SU-DHL-6 (cell line): ENCODE measurements around the gene FIS1.
"Not testable (repeated sequence)": the region's sequence is repeated elsewhere in the genome, so short reads cannot be mapped to it uniquely, and the experiment has no call there.

ENCODE experiments used
- H2AFZ ChIP-seq: fragments of 200-600 bp; sonication (generic); 2 replicates; pipeline ENCODE4 v1.6.1; 2014; ENCODE audit warnings: low read depth, mild to moderate bottlenecking, moderate library complexity, mixed read lengths, antibody characterized with exemption, low read length; ENCODE audit not compliant: severe bottlenecking
- H3F3A ChIP-seq: fragments of 200-600 bp; shearing (Covaris generic); 2 replicates; pipeline ENCODE4 v1.6.0; 2016; ENCODE audit warnings: antibody characterized with exemption, mild to moderate bottlenecking; ENCODE audit not compliant: insufficient read depth
- H3K27ac ChIP-seq: fragments of 200-600 bp; sonication (generic); 2 replicates; pipeline ENCODE4 v1.5.1; 2016; ENCODE audit warnings: low read depth, mild to moderate bottlenecking, low read length, moderate library complexity, mixed read lengths
- H3K27me3 ChIP-seq: fragments of 200-600 bp; sonication (generic), shearing (Covaris generic); 2 replicates; pipeline ENCODE4 v1.6.0; 2014; ENCODE audit warnings: mild to moderate bottlenecking, low read length
- H3K36me3 ChIP-seq: fragments of 200-600 bp; sonication (generic); 2 replicates; pipeline ENCODE4 v1.6.1; 2014; ENCODE audit warnings: mild to moderate bottlenecking, low read length, mixed read lengths
- H3K4me2 ChIP-seq: fragments of 300-600, 200-600 bp; shearing (Covaris generic), sonication (generic); 2 replicates; pipeline ENCODE4 v1.6.0; 2014; ENCODE audit warnings: low read length, low read depth, mild to moderate bottlenecking; ENCODE audit not compliant: poor library complexity, severe bottlenecking
- H3K4me3 ChIP-seq: fragments of 200-600 bp; sonication (generic); 2 replicates; pipeline ENCODE4 v1.5.1; 2014; ENCODE audit warnings: antibody characterized with exemption, low read length, mild to moderate bottlenecking, mixed read lengths; ENCODE audit not compliant: insufficient read depth, poor library complexity, severe bottlenecking
- H3K79me2 ChIP-seq: fragments of 200-600 bp; sonication (generic); 2 replicates; pipeline ENCODE4 v1.6.1; 2014; ENCODE audit warnings: mild to moderate bottlenecking, low read length, moderate library complexity; ENCODE audit not compliant: insufficient read depth
- H3K9ac ChIP-seq: fragments of 200-600 bp; sonication (generic); 2 replicates; pipeline ENCODE4 v1.7.0; 2014; ENCODE audit warnings: mild to moderate bottlenecking, low read length
- H3K9me2 ChIP-seq: fragments of 200-600 bp; sonication (generic); replicated peaks from 2 replicates; pipeline ENCODE4 v1.6.1; 2014; ENCODE audit warnings: low read length; ENCODE audit not compliant: insufficient read depth
- H3K9me3 ChIP-seq: fragments of 200-600 bp; sonication (generic); 2 replicates; pipeline ENCODE4 v1.6.1; 2014; ENCODE audit warnings: low read length, mixed read lengths; ENCODE audit not compliant: insufficient read depth
- H4K20me1 ChIP-seq: fragments of 200-600 bp; sonication (generic); 2 replicates; pipeline ENCODE4 v1.6.1; 2014; ENCODE audit warnings: low read depth, mild to moderate bottlenecking, antibody characterized with exemption, low read length, moderate library complexity, mixed read lengths
- EZH2phosphoT487 ChIP-seq: fragments of 200-600 bp; sonication (generic), shearing (Covaris generic); conservative IDR thresholded peaks from 2 replicates; pipeline ENCODE4 v1.6.1; 2018; ENCODE audit warnings: mild to moderate bottlenecking, antibody characterized with exemption, low read length, moderate library complexity, mixed read lengths
- TF ChIP-seq, protein P1 (sequence below): fragments of 200-600 bp; sonication (generic); IDR thresholded peaks from one replicate; pipeline ENCODE4 v1.5.1; 2017; ENCODE audit warnings: antibody characterized with exemption, mild to moderate bottlenecking, low read length, moderate library complexity; ENCODE audit not compliant: insufficient read depth, poor library complexity, severe bottlenecking

The FIS1 gene

DNA sequence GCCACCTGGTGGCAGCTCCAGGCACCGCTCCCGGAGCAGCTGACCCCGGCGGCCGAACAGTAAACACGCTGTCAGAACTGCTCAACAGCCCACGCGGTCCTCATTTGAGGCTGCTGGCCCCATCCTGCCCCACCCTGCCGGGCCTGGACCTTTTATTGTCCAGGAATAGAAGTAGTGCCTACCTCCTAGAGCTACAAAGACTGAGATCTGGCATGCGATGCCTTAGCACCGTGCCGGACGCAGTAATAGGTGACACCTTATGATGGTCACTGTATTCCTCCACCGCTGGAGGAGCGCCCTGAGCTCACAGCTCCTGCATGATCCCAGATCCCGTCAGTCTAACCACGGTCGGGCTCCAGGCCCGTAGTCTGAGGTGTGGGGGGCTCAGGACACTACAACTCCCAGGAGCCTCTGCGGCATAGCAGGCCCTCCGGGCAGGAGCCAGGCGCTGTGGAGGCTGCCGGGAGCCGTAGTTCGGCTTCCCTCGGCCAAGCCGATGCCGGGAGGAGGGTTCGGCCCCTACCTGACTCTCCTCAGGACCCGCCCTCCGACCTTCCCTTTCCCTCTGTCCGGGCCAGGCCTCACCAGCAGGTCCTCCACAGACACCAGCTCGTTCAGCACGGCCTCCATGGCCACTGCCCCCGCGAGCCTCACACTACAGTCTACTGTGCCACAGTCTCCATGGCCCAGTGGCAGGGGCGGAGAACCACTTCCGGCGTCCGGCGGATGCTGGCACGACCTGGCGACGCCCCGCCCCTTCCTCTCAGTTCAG, at the start of gene FIS1:
Gene FIS1 (minus strand): TSS at position 707 of the 772 bp plus-strand sequence. CDS start 77 bp downstream, at position 630.
- peak within 1 kb of the TSS; percentile 50 for H3K27ac ChIP-seq
- H3K9me2 ChIP-seq, result no peaks in the 10 kb centered on the region
- H4K20me1 ChIP-seq, result no peaks in the 10 kb centered on the region; the same call in 1 of the 2 replicates
- H3K36me3 ChIP-seq, result 0 out of 2 replicates have a peak, but pooled peaks cover 4% of the 10 kb centered on the region
- H3K4me2 ChIP-seq, result peak within 1 kb of the TSS; percentile 85
- H2AFZ ChIP-seq, result peak within 1 kb of the TSS; percentile 58
- no peak for TF ChIP-seq EZH2phosphoT487
- TF ChIP-seq, protein P1, sequence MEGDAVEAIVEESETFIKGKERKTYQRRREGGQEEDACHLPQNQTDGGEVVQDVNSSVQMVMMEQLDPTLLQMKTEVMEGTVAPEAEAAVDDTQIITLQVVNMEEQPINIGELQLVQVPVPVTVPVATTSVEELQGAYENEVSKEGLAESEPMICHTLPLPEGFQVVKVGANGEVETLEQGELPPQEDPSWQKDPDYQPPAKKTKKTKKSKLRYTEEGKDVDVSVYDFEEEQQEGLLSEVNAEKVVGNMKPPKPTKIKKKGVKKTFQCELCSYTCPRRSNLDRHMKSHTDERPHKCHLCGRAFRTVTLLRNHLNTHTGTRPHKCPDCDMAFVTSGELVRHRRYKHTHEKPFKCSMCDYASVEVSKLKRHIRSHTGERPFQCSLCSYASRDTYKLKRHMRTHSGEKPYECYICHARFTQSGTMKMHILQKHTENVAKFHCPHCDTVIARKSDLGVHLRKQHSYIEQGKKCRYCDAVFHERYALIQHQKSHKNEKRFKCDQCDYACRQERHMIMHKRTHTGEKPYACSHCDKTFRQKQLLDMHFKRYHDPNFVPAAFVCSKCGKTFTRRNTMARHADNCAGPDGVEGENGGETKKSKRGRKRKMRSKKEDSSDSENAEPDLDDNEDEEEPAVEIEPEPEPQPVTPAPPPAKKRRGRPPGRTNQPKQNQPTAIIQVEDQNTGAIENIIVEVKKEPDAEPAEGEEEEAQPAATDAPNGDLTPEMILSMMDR, result peak; percentile 96
- peaks cover 7% of the 10 kb centered on the region for H3F3A ChIP-seq
- H3K79me2 ChIP-seq, result peaks cover 56% of the 10 kb centered on the region
- no peaks in the 10 kb centered on the region for H3K9me3 ChIP-seq
- H3K27me3 ChIP-seq, result no peaks in the 10 kb centered on the region
- peak within 1 kb of the TSS; percentile 83 for H3K9ac ChIP-seq
- peak within 1 kb of the TSS; percentile 93 for H3K4me3 ChIP-seq

DNA sequence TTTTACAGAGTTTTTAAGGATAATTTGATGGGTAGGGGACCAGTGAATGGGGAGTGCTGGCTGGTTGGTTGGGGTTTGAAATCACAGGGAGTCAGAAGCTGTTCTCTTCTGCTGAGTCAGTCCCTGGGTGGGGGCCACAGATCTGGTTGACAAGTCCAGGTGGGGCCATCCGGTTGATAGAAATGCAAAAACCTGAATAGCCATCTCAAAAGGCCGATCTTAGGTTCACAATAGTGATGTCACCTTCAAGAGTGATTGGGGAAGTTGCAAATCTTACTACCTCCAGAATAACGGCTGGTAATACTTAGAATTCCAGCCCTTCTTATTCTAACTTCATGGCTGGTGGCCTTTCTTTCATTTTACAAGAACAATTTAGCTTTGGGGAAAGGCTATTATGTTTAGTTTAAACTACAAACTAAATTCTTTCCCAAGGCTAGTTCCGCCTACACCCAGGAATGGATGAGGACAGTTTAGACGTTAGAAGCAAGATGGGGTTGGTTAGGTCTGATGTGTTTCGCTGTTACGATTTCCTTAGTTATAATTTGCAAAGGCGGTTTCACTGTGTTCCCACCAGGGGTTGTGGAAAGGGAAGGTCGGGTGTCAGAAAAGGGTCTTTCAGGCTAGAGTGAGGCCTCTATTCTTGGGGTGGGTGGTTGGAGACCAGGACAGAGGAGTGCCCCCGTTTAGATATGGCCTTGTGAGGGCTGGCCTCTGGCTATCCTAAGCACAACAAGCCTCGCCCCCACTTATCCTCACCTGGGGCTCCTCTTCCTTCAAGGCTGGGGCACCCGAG, 49.4 kb upstream of the FIS1 start:
- Histone ChIP-seq H3K9ac (no peak overlapping the region), H3K9me3 (no peaks in the 10 kb centered on the region), H3K9me2 (no peaks in the 10 kb centered on the region), H3K27ac (no peak overlapping the region), H3K79me2 (no peaks in the 10 kb centered on the region), H3K4me2 (no peak overlapping the region), H3K36me3 (no peaks in the 10 kb centered on the region), H3K27me3 (no peaks in the 10 kb centered on the region), H2AFZ (no peak overlapping the region), H3F3A (no peaks in the 10 kb centered on the region), H4K20me1 (no peaks in the 10 kb centered on the region), H3K4me3 (no peak overlapping the region)
- TF ChIP-seq EZH2phosphoT487, result no peak
- TF ChIP-seq, protein P1, result no peak

DNA sequence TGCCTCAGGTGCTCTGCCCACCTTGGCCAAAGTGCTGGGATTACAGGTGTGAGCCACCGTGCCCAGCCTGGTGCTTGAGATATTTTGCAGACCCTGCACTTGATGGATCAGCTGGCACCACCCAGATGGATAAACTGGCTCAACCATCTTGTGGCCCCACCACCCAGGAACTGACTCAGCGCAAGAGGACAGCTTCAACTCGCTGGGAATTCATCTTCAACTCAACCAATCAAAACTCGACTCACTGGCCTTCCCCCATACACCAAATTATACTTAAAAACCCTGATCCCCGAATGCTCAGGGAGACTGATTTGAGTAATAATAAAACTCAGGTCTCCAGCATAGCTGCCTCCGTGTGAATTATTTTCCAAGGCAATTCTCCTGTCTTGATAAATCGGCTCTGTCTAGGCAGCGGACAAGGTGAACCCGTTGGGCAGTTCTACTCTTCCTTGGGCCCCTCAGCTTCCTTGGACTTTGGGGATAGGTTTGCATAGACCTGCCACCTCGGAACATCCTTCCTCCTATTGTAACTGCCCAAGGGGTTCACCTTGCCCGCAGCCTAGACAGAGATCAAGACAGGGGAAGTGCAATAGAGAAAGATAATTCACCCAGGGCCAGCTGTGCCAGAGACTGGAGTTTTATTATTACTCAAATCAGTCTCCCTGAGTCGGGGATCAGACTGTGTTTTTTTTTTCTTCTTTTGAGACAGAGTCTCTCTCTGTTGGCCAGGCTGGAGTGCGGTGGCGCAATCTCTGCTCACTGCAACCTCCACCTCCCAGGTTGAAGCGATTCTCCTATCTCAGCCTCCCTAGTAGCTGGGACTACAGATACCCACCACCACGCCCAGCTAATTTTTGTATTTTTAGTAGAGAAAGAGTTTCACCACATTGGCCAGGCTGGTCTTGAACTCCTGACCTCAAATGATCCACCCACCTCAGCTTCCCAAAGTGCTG, 48.5 kb upstream of the FIS1 start:
- H3K9ac ChIP-seq, H3K4me3 ChIP-seq, H3K36me3 ChIP-seq, H3K79me2 ChIP-seq, H2AFZ ChIP-seq, H3K27ac ChIP-seq, H3F3A ChIP-seq, H3K9me3 ChIP-seq, H3K9me2 ChIP-seq, H3K4me2 ChIP-seq, H3K27me3 ChIP-seq, H4K20me1 ChIP-seq: not testable (repeated sequence)

DNA sequence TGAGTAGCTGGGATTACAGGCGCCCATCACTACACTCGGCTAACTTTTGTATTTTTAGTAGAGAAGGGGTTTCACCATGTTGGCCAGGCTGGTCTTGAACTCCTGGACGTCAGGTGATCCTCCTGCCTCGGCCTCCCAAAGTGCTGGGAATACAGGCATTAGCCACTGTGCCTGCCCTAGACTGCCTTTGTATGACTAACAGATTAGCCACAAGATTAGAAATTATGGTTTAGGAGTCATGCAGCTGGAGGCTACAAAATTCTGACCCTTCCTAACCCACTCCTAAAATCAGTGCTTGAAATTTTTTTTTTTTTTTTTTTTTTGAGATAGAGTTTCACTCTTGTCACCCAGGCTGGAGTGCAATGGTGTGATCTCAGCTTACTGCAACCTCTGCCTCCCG, 47.7 kb upstream of the FIS1 start:
- H3K27me3 ChIP-seq, H2AFZ ChIP-seq, H3K4me2 ChIP-seq, H4K20me1 ChIP-seq, H3K4me3 ChIP-seq, H3K36me3 ChIP-seq, H3K9ac ChIP-seq, H3K9me3 ChIP-seq, H3K27ac ChIP-seq, H3K79me2 ChIP-seq, H3K9me2 ChIP-seq, H3F3A ChIP-seq: not testable (repeated sequence)
